Measurements from ENCODE around the gene CERS1.

DNA sequence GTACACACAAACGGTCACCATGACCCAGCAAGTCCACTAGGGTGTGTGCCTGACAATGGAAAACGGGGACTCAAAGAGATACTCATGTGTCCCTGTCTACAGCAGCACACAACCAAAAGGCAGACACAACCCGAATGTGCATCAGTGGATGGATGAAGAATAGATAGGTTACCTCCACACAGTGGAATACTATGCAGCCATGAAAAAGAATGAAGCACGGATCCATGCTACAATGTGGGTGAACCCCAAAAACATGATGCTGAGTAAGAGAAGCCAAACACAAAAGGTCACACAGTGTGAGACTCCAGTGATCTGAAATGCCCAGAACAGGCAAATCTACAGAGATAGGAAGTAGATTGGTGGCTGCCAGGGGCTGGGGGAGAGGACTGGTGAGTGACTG lies 9.0 kb downstream of the CERS1 start:
- TF ChIP-seq TAF1 (IDR thresholded peaks at IDR 0.05; ENCODE audit: borderline replicate concordance, insufficient read depth, low read length), result no peak
- TF ChIP-seq POLR2AphosphoS5 (IDR thresholded peaks at IDR 0.05; ENCODE audit: low read depth, low read length), result no peak
- TF ChIP-seq SIN3A (IDR thresholded peaks at IDR 0.05; ENCODE audit: borderline replicate concordance, insufficient read depth, low read length), result no peak
- TF ChIP-seq, protein P1, sequence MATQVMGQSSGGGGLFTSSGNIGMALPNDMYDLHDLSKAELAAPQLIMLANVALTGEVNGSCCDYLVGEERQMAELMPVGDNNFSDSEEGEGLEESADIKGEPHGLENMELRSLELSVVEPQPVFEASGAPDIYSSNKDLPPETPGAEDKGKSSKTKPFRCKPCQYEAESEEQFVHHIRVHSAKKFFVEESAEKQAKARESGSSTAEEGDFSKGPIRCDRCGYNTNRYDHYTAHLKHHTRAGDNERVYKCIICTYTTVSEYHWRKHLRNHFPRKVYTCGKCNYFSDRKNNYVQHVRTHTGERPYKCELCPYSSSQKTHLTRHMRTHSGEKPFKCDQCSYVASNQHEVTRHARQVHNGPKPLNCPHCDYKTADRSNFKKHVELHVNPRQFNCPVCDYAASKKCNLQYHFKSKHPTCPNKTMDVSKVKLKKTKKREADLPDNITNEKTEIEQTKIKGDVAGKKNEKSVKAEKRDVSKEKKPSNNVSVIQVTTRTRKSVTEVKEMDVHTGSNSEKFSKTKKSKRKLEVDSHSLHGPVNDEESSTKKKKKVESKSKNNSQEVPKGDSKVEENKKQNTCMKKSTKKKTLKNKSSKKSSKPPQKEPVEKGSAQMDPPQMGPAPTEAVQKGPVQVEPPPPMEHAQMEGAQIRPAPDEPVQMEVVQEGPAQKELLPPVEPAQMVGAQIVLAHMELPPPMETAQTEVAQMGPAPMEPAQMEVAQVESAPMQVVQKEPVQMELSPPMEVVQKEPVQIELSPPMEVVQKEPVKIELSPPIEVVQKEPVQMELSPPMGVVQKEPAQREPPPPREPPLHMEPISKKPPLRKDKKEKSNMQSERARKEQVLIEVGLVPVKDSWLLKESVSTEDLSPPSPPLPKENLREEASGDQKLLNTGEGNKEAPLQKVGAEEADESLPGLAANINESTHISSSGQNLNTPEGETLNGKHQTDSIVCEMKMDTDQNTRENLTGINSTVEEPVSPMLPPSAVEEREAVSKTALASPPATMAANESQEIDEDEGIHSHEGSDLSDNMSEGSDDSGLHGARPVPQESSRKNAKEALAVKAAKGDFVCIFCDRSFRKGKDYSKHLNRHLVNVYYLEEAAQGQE (IDR thresholded peaks at IDR 0.05; ENCODE audit: insufficient read depth in 1 of 2, low read depth in 2 of 2, low read length in 2 of 2), result no peak

Measured in PFSK-1 (cell line).